COR-L47 (cell line): ENCODE results near the gene LOXHD1.
A peak's percentile ranks its signal among the peaks of the same experiment; 100 is the strongest.

Experiments
- DNase-seq: peaks from one replicate; lab custom pipeline; 2025; lab: John Stamatoyannopoulos, UW

LOXHD1 gene

DNA sequence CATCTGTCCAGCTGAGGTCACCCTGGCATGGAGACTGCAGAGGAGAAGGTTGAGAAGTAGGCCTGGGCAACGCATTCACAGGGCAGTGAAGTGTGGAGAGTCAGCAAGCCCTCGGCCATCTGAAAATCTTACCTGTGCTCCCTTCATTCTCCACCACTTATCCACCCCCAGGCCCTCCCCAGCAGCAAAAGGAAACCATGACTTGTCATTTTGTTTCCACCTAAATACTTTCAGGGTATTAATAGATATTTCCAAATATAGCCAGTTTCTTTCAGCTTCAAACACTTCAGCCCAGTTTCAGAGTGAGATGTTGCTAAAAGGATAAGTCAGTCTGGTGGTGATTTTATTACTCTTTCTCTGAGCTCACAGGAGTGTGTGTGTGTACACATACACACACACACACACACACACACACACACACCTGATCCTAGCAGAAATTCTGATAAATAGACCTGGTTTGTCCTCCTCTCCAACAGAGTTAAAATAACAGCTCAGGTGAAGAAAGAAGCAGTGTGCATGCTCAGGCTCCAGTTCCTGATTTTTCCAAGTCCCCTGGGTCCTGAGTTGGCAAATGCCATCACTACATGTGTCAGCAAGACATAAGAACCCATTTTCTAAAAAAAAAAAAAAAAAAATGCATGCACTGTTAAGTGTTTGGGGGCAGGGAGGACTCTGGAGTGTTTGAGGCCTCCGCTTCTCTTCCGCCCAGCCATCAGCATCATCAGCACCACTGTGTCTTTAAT, 82.8 kb downstream of the LOXHD1 start:
- no peak for DNase-seq

DNA sequence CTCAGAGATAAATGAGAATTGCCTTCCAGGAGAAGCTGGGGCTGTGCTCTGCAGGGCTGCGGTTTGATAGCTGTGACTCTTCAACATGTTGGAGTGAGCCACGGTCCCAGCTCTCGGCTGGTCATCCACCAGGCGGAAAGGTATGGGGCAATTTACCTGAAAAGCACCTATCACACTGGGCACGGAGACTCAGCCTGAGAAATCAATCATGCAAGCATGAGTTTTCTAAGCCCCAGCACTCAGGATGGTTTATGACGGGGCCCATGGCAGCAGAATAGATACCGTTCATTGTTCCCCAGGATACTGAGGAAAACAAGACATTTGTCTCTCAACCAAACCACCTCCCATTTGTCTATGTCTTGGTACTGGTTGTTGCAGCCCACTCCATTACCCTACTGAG, 83.9 kb downstream of the LOXHD1 start:
- DNase-seq = no peak

DNA sequence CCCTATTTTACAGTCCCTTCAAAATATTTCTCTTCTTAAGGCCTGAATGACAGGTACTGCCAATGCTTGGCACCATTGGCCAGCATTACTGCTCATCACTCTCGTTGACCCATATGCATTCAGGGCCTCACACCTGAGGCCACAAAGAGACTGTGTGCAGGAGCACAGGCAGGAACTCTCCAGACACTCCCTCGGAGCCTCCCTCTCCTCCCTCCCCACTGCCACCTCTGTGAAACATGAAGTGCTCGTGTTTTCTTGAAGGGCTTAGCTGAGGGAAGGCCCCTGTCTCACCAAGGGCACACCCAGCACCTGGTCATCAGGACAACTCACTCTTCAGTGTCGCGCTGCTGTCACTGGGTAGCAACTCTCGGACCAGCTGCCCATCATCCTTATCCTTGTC, 85.3 kb downstream of the LOXHD1 start:
- DNase-seq = no peak

DNA sequence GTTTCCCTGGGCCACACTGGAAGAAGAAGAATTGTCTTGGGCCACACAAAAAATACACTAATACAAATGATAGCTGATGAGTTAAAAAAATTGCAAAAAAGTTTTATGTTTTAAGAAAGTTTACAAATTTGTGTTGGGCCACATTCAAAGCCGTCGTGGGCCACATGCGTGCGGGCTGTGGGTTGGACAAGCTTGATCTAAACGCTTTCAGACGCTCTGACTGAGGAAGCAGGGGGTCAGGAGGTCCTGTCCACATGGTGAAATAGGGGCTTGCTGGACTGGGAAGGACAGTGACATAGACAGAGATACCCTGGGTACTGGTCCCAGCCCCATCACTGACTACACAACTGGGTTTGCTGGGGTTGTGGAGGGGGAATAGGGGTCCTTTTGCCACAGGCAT, 86.4 kb downstream of the LOXHD1 start:
- no peak for DNase-seq

DNA sequence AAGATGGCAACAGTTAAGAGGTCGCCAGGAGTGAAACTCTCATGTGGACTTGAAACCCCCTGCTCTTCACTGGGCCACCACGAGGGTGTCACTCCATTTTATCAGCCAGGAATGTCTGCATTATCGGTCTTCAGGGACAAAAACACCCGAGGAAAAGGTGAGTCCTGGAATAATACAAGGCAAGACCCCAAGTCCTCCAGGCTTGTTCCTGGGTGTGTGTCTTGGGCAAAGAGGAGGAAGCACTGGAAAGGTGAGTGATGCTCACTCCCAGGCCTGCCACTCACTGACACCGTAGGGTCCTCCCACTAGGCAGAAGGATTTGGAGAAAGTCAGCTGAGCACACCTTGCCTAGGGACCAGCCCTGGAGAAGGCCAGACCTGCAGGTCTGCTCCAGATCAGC, 86.9 kb downstream of the LOXHD1 start:
- DNase-seq = no peak

DNA sequence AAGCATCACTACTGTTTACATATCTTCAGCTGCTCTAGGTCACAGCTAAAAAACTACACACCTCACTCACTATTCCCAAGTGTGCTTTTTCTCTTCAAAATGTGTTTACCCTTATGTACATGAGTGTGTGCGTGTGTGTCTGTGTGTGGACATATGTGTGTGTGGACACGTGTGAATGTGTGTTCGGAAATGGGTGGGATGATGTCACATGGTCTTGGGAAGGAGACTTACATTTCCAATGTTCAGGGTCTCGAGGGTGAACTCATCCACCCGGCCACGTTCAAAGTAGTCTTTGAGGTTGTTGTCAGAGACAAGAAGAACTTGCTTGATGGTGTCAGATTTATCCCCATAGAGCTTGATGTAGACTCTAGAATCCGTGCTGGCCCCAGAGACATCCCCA, 87.8 kb downstream of the LOXHD1 start:
- no peak for DNase-seq

DNA sequence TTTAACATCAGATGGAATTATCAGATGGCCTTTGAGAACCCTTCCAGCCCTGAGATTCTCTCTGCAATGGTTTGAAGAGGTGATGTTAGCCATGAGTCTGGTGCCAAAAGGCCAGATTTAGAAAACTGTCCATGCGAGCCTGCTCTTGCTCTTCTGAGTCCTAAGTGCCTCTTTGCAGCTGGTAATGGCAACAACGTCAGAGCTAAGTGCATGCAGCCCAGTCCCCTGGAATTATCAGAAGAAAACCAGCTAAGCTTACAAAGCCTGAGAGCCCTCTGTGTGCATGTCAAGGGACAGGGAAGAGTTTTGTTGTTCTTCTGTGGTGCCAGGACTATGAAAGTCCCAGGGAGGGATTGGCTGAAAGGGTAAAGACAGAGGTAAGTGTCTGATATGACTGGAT, 89.8 kb downstream of the LOXHD1 start:
- no peak for DNase-seq

DNA sequence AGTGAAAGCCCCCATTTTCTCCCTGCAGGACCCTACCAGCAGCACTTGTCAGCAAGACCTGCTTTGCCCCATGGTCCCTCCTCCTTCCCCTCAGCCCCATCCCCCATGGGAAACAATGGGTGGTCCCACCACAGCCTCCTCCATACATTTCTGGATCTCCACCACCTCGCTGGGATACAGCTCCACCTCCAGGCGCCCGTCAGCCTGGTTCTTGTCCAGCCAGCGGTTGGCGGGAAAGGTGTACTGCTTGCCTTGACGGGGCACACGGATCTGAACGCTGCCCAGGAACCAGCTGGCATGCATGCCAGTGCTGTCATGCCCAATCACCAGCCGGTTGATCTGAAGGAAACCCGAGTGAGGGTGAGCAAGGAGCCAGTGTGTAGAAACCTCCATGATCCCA, 90.9 kb downstream of the LOXHD1 start:
- no peak for DNase-seq

DNA sequence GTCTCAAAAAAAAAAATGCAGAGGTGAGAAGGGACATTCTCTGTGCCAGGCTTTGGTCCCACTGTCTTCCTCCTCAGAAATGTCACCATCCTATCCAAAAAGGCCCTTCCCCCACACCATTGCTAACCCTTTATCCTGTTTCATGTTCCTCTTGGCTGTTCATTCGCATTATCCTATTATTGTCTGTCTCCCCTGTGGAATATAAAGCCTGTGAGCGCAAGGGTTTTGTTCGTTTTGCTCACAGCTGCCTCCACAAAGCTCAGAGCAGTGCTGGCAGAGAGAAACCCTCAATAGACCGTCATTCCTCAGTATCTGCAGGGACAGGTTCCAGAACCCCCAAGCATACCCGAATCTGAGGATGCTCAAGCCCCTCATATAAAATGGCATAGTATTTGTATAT, 91.8 kb downstream of the LOXHD1 start:
- no peak for DNase-seq

DNA sequence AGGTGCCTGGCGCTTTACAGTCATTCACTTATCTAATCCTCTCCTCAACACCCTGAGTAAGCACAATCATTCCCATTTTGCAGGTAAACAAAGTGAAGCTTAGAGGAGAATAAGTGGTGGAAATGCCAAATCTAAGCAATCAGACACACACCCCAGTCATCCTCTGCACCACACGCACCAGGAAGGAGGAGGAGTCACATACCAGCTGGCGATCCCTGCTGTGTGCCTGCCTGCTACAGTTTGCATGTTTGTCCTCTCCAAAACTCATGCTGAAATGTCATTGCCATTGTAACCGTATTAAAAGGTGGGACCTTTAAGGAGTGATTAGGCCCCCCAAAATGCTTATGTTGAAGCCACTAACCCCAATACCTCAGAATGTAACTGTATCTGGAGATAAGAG, 93.7 kb downstream of the LOXHD1 start:
- DNase-seq = peak; percentile 10

DNA sequence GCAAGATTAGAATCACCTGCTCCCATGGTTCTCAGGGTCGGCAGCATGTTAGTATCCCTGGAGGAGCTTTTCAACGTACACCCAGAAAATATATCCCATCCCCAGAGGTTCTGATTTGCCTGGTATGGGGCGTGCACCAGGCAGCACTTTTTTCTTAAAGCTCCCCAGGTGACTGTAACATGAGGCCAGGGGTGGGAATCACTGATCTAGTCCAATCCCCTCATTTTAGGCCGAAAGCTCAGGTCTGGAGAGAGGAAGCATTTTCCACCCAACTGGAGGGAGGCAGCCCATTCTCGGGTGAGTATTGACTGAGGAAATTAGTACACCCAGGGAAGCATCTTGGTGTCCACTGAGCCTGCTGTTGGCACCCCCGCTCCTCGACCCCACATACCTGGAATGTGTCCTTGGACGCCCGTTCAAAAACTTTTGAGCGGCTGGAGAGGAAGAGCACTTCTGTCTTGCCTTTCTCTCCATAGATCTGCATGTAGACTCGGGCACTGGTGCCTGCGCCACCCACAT, 94.3 kb downstream of the LOXHD1 start:
- no peak for DNase-seq

DNA sequence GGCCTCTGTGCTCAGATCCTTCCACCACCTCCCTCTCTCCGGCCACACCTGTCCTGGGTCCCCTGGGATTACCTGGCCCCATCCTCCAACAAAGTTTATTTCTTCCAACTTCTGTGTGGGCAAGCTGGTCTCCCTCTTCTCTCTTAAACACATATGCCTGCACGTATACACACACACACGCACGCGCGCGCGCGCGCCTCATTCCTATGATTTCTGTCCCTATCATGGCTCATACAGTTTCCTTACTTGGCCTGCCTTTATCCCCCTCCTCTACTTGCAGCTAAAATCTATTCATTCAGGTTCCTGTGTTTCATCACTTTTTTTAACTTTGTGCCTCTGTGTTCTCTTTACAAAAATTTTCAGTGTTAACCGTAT, 96.4 kb downstream of the LOXHD1 start:
- DNase-seq = no peak

DNA sequence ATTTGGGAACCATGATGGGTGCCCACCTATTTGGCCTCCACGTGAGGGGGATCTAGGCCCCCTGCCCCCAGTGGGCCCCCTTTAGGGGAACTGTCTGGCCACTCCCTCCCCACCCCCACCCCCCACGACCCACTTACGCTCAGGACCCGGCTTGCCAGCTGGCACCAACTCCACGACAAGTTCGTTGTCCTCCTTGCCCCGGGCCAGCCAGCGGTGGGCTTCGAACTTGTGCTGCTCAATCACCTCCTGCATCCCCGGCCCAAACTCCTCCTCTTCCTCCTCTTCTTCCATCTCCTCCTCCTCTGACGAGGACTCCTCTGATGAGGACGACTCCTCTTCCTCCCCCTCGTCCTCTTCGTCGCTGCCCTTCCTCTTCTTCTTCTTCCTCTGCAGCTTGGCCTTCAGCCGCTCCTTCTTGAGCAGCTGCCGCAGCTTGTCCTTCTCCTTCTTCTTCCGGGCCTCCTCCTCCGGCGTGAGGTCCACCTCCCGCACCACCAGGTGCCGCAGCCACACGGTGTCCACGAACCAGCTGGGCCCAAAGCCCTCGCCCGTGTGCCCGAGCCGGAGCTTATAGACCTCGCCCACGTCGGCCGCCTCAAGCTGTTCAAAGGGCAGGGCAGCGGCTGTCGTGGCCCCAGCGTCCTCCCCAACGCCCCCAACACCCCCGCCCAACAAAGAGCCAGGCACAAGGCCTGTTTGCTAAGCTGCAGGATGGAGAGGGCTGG, 96.9 kb downstream of the LOXHD1 start:
- no peak for DNase-seq

DNA sequence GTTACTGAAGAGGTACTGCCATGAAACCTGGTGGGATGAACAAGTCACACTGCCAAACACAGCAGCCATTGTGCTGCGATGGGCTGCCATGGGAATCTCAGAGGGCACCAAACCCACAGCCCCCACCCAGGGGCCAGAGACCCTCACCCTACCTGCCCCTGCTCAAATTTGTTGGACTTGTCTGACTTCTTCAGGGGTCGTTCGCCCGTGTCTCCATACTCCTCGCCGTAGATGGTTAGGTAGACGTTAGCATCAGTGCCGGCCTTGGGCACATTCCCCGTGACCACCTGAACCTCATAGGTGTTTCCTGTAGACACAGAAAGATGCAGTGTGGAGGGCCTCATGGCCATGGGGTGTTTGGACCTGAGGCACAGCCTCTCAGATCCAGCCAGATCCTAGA, 97.7 kb downstream of the LOXHD1 start:
- no peak for DNase-seq

DNA sequence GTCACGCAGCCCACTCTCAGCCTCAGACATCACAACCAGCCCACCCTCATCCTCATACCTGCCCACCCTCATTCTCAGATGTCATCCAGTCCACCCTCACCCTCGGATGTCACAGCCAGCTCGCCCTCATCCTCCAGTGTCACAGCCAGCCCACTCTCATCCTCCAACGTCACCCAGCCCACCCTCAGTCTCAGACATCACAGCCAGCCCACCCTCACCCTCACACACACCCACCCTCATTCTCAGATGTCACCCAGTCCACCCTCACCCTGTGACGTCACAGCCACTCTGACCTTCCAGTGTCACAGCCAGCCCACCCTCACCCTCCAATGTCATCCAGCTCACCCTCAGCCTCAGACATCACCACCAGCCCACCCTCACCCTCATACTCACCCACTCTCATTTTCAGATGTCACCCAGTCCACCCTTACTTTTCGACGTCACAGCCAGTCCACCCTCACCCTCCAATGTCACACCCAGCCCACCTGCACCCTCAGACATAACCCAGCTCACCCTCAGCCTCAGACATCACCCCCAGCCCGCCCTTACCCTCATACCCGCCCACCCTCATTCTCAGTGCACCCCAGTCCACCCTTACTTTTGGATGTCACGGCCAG, 100.3 kb downstream of the LOXHD1 start:
- DNase-seq = no peak

DNA sequence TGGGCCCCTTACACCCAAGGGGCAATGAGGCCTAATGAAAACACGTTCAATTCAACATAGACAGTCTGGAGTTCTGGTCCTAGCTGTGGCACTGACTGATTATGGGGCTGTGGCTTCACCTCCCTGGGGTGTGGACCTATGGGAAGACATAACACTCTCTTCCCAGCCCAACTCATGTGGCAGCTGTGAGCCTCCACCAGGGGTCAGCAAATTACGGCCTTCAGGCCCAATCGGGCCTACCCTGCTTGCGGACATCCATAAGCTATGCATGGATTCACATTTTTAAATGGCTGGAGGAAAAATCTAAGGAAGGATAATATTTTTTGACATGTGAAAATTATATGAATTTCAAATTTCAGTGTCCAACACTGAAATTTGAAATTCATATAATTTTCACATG, 101.3 kb downstream of the LOXHD1 start:
- DNase-seq = no peak

DNA sequence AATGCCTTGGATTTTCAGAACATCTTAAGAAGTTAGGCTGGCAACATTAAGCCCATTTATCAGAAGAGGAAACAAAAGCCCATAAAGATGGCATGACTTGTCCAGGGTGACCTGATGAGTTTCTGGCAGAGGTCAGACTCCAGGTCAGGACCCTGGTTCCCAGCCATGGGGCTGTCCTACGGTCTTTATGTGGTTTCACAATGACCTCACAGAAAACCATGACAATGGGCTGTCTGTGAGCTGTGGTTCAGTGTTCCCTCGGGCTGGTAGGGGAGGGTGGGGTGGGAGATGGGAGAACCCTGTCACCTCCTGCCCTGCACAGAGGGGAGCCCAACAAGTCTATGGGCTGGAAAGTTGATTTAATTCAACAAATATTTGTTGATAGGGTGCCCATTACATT, 101.8 kb downstream of the LOXHD1 start:
- DNase-seq = no peak

DNA sequence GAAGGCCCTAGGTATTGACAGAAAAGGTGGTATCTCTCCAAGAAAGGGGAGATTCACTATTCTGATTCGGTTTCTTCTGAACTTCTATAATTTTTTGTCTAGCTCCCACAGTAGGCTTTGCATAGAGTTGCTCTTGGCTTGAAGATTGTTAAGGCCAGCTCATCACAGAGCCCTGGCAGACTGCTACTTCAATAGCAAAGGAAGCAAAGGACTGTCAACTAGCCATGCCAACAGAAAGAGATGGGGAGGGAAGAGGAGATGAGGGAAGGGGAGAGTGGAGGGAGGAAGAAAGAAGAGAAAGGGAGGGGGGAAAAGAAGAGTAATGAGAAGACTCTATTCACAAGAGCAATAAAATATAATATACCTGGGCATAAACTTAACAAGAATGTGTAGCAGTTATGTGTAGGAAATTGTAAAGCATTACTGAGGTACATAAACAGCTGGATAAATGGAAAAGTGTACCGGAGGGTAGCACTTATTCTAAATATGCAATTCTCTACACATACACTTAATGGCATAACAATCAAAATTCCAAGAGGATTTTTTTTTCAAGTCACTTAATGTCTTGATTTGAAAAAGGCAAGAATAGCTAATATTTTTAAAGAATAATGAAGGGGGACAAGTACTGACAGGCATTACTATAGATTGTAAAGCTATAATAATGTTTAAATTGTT, 102.5 kb downstream of the LOXHD1 start:
- no peak for DNase-seq

DNA sequence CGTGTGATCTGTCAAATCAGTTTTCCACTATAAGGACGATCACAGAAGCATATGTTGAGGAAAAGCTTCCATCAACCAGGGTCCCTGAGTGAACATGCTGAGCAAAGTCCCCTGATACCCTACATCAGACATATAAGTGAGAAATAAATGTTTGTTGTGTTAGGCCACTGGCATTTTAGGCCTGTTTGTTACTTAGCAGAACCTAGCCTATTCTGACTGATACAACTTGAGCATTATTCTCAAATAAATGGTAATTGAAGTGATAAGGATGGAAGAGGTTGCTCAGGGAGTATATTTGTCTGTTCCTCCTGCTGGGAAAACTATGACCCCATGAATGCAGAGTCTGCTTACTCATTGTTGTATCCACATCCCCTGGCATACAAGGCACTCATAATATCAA, 106.4 kb downstream of the LOXHD1 start:
- no peak for DNase-seq

DNA sequence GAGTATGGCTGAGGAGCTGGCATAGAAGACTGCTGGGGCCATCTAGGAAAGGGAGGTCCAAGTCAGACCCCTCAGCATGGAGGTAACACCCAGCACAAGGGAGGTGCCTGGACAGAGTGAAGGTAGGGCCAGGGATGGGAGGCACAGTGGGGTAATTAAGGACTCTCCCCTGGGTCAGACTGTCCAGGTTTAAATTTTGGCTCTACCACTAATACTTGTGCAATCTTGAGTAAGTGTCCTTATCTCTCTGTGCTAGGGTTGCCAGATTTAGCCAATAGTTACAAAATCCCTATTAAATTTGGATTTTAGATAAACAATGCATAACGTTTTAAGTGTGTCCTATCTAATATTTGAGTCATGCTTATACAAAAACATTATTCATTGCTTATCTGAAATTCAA, 109.5 kb downstream of the LOXHD1 start:
- no peak for DNase-seq

DNA sequence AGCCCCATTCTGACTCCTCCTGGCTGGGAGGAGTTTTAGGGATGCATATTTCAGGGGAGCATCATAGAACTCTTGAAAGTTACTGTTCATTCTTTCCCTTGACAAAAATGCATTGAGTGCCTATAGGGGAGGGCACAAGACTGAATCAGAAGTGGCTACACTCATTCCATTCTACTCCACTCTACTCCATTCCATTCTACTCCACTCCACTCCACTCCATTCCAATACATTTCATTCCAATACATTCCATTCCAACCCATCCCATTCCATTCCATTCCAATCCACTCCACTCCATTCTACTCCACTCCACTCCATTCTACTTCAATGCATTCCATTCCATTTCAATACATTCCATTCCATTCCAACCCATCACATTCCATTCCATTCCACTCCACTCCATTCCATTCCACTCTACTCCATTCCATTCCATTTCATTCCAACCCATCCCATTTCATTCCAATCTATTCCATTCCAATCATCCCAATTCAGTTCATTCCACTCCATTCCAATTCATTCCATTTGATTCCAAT, 110.8 kb downstream of the LOXHD1 start:
- DNase-seq = no peak

DNA sequence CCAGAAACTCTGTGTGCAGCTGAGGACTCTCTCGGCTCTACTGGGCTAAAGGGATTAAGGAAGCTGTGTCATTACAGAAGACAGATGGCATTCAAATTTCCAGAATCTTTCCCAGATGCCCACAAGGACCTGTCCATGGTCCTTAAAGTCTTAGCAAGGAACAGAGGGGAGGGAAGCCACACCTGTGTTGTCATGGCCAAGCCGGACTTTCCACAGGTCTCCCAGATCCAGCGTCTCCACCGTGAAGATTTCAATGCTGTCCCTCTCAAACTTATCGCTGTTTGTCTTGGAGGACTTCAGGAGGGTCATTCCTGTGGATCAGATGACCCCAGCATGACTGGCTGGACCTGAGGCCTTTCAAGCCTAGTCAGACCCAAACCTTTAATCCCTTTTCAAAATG, 114.5 kb downstream of the LOXHD1 start:
- no peak for DNase-seq
